Activated naive CD8-positive, alpha-beta T cell treated with anti-CD3 and anti-CD28 coated beads, Interleukin-2, amount 50 U/mL, for 16 hours (primary cell): ENCODE measurements around the gene HABP4.
A peak's percentile ranks its signal among the peaks of the same experiment; 100 is the strongest.

Source experiments
- DNase-seq: peaks from one replicate; pipeline ENCODE4 v3.0.0-alpha.2; 2020; ENCODE audit warnings: low read depth, low spot score

HABP4 gene

GRCh38 chr9:96449845-96450612, at the start of gene HABP4:
Gene HABP4 (plus strand): TSS chr9:96450169. CDS start chr9:96450280, 111 bp downstream.
- DNase-seq = peak; percentile 90

GRCh38 chr9:96408409-96409280, 41.3 kb upstream of the HABP4 start:
- no peak for DNase-seq

DNA sequence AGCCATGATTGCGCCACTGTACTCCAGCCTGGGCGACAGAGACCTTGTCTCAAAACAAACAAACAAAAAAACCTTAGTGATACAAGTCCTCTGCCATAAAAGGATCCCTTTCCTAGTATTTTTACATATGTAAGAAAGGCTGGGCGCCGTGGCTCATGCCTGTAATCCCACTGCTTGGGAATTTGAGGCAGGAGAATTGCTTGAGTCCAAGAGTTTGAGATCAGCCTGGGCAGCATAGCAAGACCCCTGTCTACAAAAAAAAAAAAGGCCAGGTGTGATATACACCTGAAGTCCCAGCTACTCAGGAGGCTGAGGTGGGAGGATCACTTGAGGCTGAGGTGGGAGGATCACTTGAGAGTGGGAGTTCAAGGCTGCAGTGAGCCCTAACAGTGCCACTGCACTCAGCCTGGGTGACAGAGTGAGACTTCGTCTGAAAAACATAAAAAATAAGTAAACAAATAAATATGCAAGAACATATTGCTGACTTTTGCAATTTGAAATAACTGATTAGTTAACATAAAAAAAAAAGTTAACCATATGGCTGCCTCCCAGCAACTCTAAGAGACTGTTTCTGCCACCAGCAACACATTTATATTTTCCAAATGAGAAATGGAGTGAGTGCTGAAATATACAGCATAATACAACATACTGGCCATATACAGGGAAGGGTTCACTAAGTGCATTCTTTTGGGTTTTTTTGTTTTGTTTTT, 38.7 kb upstream of the HABP4 start:
- DNase-seq = no peak

GRCh38 chr9:96412174-96412913, 37.6 kb upstream of the HABP4 start:
- DNase-seq = no peak

DNA sequence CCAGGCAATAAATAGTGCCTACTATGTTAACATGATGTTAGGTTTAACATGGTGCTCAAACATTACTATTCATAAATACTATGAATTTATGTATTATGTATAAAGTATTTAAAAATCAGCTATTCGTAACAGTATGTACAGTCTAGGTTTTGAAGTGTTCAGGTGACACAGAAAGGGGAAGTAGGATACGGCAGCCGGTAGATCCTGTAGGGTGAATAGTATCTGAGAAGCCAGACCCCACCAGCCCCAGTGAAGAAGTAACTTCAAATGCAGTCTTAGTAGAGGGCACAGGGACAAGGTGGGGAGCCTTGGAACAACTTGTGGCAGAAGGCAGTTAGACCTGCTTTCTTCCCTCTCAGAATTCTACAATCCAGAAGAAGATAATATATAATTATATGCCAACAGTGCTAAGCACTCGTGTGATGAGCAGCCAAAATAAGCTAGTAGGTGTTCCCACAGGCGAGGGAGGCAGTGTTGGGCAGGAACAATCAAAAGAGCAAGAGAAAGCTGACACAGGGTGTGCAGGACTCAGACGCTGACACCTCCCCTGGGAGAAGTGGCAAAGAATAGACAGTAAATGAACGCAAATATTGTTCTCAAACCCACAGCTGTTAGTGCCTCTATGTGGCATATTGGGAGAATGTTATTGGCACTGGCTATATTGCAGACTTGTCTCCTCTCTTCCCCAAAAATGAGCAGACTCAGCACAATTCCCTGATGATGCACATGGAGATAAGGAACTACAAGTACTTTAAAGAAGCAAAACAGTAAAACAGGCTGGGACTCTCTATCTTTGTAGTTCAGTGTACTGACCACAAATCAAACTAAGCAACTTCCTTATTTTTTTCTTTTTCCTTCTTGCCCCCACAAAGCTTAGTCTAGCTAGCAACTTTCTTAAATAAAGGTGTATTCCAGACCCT, 36.4 kb upstream of the HABP4 start:
- no peak for DNase-seq

DNA sequence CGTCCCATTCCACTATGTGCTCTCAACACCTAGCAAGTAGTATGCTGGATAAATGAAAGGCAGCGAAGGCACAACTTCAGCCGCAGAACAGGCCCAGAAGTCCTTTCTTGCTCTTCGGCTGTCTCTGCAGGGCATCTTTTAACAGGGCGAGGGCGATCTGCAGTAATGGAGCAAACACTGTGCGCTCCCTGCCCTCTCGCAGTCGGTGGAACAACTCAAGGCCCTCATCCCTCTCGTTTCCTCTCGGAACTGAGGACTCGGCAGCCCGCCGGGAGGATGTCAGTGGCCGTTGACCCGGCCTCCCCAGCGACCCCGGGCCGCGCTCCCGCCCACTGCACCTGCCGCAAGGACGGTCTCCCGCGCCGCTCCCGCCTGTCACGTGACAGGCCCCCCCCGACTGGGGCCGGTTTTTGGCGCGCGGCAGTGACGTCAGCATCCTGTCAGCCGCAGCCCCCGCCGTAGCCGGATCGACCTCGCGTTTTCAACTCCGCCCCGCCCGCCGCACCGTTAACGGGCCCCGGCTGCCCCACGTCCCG, 32.9 kb upstream of the HABP4 start:
- DNase-seq = peak; percentile 82

- no peak for DNase-seq
These were observed 32.3 kb upstream of the HABP4 start for GRCh38 chr9:96417661-96418082.

DNA sequence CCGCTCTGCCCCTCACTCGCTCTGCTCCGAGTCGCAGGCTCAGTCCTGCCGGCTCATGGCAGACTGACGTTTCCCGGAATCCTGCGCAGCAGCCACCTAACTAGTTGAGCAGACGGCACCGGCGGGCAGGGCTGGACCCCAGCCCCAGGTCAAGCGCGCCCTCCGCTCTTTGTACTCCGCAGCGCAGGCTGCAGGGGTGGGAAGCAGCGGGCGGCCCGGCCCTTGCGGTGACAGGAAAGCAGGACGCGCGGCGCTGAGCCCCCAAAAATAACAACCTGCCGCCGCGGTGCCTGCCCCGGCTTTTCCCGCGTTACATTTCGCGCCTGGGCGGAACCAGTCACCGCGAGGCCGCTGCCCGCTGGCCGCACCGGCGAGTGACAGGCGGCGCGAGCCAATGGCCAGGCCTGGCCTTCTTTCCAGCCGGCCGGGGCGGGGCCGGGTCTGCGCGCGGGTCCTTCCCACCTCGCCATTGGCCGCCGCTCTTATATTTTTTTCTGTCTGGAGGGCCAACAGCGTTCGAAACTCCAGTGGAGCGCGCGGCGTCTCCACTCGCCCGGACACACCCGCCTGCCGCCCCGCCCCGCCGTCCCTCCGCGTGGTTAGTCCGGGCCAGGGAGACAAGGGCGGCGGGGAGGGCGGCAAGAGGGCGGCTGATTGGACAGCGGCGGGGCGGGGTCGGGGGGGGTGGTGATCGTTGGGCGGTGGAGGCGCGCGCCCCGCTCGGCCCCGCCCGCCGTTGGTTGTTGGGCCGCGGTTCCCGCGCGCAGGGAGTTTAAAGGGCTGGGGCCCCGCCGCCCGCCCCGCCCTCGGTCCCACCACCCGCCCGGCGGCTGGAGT, 31.7 kb upstream of the HABP4 start, which contains the start of gene ZNF367:
Gene ZNF367, minus strand, starts transcription at position 288 of the 837 bp plus-strand sequence. CDS start 338 bp downstream, outside the sequence.
- DNase-seq = peak; percentile 86

DNA sequence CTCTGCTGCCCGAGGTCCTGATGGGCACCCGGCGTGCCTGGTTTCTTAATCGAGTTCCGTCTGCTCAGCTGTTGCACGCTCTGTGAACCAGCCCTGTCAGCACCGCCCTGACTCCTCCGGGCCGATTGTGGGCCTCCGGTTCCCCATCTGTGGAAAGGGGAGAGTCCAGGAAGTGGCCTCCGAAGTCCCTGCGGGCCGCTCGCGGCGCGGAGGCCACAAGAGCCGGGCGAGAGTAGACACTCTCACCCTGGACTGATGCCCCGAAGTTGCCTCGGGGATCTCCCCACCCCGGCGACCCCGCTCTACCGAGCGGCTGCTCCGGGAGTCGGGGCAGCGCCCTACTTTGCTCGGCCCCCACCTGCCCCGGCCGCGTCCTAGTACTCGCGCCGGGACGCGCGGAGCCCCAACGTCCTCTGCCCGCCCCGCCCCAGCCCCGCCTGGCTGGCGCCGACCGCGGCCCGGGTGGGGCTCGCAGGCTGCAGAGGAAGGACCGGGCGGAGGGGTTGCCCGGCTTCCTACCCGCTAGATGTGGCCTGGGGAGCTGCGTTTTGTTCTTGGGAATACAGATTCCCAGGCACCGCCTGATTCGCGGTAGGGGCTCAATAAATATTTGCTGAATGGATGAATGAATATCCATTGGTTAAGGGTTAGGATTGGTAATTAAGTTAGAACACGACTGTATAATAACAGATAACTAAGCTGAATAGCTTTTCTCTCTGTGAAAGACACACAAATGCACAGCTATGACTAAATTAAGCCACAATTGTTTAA, 30.9 kb upstream of the HABP4 start:
- peak; percentile 4 for DNase-seq

- no peak for DNase-seq
These were observed 30.3 kb upstream of the HABP4 start for GRCh38 chr9:96419691-96419969.

DNA sequence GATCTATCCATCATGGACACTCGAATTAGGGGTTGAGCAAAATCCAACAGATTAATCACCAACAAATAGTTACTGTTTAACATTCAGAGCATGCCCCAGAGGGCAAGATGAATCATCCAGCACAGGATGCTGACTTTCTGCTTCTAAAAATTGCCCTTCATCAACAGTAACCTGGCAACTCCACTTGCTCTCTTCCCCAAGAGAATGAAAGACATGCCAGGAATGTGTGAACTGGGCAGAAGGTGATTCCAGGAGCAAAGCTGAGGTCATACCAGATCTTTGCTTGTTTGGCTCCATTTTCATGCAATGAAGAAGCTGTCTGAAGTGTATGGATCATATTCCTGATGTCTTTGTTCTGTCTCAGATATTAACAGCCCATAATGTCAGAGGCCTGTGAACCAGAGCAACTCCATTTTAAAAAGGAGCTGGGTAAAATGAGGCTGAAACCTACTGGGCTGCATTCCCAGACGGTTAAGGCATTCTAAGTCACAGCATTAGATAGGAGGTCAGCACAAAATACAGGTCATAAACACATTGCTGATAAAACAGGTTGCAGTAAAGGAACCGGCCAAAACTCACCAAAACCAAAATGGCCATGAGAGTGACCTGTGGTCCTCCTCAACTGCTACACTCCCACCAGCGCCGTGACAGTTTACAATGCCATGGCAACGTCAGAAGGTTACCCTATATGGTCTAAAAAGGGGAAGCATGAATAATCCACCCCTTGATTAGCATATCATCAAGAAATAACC, 29.3 kb upstream of the HABP4 start:
- DNase-seq = no peak

- no peak for DNase-seq
These were observed 26.5 kb upstream of the HABP4 start for GRCh38 chr9:96423322-96423984.

DNA sequence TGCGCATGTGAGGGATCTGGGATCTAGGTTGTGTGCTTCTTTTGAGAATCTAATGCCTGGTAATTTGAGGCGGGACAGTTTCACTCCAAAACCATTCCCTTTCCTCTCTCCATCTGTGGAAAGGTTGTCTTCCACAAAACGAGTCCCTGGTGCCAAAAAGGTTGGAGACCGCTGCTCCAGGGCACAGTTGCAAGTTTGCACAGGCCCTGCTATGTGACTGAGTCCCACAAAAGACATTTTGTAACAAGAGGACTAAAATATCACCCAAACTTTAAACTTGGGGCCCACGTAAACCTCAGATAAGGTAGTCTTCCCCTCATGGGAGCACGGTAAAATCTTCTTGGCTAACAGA, 26.0 kb upstream of the HABP4 start:
- DNase-seq = no peak

GRCh38 chr9:96425500-96426169, 24.3 kb upstream of the HABP4 start:
- DNase-seq = no peak

GRCh38 chr9:96429732-96430131, 20.2 kb upstream of the HABP4 start:
- no peak for DNase-seq

DNA sequence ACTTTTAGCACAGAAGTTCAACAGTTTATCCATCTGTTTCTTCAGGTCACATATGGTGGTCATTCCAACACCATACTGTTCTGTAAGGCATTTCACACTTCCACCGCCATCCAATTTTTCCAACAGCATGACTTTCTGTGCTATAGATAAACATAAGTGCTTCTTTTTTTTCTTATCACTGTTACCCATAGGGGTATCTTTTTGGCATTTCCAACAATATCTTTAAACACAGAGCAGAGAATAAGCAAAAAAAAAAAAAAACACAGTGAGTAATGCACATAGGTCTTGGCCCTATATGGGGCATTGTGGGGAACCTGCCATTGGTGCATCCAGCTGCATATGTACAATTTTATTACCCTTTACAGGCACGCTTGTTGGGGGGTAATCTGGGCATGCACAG, 19.6 kb upstream of the HABP4 start:
- DNase-seq = no peak

DNA sequence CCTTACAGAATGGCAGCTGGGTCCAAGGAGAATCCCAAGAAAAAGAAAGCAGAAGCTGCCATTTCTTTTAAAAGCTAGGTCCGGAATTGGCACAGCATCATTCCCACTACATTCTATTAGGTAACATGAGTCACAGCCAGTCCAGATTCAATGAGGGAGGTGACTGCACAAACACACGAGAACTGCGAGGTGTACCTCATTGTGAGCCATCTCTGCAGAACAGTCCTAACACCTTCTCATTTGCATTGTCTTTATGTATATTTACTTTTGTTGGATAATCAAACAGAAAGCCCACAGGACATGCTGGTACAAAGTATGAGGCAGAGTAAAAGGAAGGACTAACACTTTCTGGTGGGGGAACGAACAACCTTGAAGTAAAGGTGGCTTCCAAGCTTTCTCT, 14.6 kb upstream of the HABP4 start:
- DNase-seq = no peak
